Activated T-helper 1 cell treated with anti-CD3 and anti-CD28 coated beads, Interleukin-2, amount 50 U/mL, for 16 hours (primary cell): Measurements from ENCODE around the gene GATA5.
A peak's percentile ranks its signal among the peaks of the same experiment; 100 is the strongest.

Experiments used
- DNase-seq, 2 donors: peaks; one replicate each; pipeline ENCODE4 v3.0.0-alpha.2; 2020; ENCODE audit warnings: low read depth in 1 of 2, low spot score in 1 of 2

GATA5 gene, protein sequence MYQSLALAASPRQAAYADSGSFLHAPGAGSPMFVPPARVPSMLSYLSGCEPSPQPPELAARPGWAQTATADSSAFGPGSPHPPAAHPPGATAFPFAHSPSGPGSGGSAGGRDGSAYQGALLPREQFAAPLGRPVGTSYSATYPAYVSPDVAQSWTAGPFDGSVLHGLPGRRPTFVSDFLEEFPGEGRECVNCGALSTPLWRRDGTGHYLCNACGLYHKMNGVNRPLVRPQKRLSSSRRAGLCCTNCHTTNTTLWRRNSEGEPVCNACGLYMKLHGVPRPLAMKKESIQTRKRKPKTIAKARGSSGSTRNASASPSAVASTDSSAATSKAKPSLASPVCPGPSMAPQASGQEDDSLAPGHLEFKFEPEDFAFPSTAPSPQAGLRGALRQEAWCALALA

DNA sequence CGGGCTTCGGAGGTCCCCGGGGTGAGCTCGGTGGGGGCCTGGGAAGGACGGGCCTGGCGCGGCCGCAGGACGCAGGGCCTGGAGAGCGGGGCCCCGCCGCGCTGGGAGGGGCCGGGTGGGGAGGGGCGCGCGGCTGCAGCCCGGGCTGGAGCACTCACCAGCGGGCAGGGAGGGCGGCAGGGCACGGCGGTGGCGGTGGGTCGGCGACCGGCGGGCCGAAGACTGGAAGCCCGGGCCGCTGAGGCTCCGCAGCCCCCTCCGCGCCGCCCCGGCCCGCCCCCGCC lies at the start of gene GATA5:
Gene GATA5 (minus strand): TSS at position 224 of the 284 bp plus-strand sequence. CDS start 474 bp downstream, outside the sequence.
- no peak for DNase-seq

- no peak for DNase-seq
These were observed 49.2 kb upstream of the GATA5 start for GRCh38 chr20:62525014-62525413.

DNA sequence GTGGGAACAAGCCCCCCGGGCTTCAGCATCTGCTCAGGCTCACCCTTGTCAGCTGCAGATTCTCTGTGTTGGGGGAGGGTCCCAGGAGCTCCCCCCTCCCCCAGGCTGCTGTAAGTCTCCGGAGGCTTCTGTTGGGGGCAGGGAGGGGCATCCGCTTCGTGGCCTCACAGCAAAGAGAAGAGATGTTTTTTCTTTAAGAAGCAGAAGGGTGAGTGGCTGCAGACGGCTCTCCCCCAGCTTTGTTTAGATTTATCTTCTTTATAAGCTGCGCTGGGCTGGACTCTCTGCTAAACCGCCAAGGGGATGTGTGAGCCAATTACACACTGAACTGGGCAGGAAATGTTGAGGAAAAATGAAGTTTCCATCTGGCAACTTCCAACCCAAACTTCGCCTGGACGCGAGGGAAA lies 48.7 kb upstream of the GATA5 start:
- DNase-seq: no peak

GRCh38 chr20:62523473-62524203 lies 47.8 kb upstream of the GATA5 start:
- peak in 1 of 2 donors; percentile 29 for DNase-seq

GRCh38 chr20:62522748-62523396 lies 47.1 kb upstream of the GATA5 start:
- DNase-seq: no peak

DNA sequence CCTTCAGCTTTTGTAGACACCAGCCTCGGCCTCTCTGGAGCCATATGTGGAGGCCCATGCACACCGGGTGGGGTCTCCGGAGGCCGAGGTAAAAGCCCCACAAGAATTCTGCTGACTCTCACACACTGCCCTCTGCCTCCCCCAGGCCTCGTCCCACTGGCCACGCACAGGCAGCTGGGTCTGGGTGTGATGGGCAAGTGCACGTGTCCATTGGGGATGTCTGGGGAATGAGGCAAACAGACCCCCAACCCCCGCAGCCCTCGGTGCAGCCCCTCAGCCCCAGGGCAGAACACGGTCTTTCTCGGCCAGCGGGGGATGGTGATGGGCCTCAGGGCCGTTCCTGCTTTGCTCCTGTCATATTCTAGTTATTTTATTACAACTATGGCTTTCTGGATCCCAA lies 44.0 kb upstream of the GATA5 start:
- DNase-seq: no peak

DNA sequence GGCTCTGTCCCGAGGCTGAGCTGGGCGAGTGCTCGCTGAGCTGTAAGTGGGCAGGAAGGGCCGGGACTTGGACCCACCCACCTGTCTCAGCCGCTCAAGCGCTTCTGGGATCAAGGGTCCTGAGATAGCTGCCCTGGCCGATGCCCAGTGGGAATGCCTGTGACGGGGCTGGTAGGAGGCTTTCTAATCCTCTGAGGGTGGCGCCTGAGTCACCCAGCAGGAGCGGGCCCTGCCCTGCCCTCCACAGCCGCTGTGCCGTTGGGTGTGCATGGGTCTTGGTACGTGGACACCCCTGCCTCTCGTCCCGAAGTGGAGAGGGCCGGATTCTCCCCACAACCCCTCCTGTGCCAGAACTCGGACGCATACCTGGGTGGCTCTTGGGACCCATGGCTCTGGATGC lies 43.1 kb upstream of the GATA5 start:
- DNase-seq: no peak

- no peak for DNase-seq
These were observed 42.3 kb upstream of the GATA5 start for GRCh38 chr20:62517901-62518610.

DNA sequence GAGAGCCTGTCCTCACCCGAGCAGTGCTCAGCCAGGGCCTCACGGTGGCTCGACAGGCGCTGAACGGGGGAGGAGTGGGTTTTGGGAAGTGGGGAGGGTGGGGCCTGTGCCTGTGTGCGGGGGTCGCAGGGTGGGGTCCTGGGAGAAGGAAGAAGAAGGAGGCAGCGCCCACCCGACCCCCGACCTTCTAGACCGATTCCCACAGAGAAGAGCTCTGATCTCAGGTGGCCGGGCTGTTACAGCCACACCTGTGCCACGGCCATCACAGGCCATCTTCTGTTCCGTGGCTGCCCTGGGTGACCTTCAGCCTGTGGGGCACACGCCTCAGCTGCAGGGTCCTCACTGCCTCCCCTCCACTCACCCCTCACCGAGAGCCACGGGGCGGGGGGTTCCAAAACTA lies 41.4 kb upstream of the GATA5 start:
- DNase-seq: no peak

DNA sequence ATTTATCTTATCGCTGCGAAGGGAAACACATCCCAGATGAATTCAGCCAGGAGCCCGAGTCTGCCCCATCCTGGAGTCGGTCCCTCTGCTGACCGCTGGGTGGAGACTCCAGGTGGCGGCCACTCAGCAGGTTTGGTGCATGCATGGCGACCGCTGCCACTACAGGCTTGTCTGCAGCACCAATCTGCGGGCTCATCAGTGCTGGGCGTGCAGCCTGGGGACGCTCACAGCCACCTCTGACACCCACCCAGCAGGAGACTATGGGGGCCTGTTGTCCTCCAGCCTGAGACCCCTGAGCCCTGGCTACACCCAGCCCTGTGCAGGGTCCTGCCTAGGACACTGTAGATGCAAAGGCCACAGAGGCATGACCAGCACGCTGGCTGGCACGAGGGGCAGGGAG lies 40.5 kb upstream of the GATA5 start:
- DNase-seq: no peak

GRCh38 chr20:62515826-62516225 lies 40.0 kb upstream of the GATA5 start:
- no peak for DNase-seq

- DNase-seq: no peak
These were observed 39.5 kb upstream of the GATA5 start for GRCh38 chr20:62515280-62515679.

DNA sequence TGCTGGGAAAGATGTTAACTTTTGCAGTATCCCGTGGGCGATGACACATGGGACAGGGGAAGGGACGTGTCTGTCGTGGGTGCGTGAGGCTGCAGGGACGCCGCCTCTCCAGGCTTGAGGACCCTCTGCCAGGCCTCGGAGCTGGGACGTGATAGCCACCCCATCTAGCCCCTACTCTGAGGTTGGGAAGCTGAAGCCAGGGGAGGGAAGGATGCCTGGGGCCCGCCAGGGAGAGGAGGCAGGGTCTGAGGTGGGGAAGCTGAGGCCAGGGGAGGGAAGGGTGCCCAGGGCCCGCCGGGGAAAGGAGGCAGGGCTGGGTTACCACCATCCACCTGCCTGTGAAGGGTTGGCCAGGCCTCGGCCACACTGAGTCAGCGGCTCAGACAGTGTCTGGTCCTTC lies 38.2 kb upstream of the GATA5 start:
- DNase-seq: no peak

- no peak for DNase-seq
These were observed 36.3 kb upstream of the GATA5 start for GRCh38 chr20:62511915-62512610.

DNA sequence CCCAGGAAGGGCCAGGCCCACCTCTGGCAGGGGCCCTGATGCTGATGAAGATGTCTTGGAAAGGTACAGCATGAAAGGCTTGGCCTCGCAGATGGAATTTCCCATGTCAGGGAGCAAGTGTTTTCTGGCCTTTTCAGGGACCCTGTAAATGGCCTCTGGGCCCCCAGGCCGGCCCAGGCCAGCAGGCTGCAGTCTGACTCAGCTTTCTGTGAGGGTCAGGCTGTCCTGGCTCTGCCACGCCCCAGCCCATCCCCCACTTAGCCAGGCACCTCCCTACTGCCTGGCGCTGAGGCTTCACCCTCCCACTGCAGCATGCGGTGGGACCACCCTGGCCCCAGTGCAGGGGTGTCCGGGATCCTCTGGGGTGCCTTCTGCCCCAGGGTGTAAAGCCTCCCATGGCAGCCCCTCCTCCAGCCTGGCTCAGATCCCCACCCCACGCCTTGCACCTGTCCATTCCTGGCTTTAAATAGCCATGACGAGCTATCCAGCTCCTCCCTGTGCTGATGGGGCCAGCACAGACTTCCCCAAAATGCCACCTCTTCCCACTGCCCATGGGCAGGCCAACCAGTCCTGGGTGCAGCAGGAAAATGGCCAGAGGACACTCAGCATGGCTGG lies 35.6 kb upstream of the GATA5 start:
- DNase-seq: no peak

DNA sequence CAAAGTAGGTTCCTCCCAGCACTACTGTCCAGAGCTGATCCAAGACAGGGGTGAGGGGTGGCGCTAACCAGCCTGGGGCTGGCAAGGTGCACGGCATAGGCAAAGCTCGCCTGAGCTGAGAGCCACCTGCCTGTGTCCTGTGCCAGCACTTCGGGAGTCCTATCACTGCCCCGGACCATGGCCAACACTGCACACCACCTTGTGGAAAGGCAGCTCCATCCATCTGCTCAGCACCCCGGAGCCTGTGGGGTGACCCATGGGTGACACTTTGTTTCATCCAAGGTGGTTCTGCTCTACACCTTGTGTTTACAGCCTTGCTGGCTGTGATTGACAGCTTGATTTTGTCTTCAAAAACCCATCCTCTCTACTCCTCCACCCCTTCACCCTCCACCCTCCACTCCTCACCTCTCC lies 32.9 kb upstream of the GATA5 start:
- DNase-seq: no peak

- no peak for DNase-seq
These were observed 32.3 kb upstream of the GATA5 start for GRCh38 chr20:62507991-62508640.

- no peak for DNase-seq
These were observed 31.5 kb upstream of the GATA5 start for GRCh38 chr20:62507323-62507722.

DNA sequence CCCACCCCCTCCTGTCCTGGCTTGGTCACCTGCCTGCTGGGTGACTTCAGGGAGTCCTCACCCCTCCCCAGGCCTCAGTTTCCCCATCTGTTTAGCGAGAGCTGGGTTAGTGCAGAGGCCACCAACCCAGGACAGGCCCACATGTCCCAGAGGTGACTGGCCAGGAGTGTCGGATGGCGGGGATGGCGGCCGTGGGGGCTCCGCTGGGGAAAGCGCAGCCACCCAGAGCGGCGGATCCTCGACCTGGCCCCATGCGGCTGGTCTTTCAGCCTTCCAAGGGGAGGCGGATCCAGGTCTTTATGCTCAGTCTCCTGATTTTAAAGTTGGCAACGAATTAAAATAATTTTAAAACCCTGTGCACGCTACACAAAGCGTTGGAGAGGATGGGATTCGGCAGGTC lies 31.0 kb upstream of the GATA5 start:
- no peak for DNase-seq

DNA sequence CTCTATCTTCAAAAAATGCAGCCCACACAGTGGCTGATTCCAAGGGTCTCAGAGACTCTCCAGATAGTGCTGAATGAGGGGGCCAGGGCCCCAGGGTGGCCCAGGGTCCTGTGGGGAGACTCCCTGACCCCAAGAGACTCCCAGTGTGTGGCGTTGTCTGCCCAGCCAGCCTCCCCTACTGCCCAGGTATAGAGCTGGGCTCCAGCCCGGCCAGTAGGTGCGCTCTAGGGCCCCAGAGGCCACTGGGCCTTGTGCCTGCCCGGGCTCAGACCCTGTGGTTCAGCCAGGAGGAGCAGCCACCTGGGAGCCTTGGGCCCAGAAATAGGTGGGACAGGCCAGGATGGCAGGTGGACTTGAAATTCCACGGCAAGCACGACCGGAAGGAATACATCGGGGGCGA lies 30.3 kb upstream of the GATA5 start:
- no peak for DNase-seq
